Fibroblast of upper back skin (primary cell): Measurements from ENCODE around the gene UNG.
A peak's percentile ranks its signal among the peaks of the same experiment; 100 is the strongest.
"Not testable (repeated sequence)": the region's sequence is repeated elsewhere in the genome, so short reads cannot be mapped to it uniquely, and the experiment has no call there.

ENCODE experiments used
- DNase-seq: peaks from one replicate; pipeline ENCODE4 v3.0.0-alpha.2; 2013

The UNG gene

DNA sequence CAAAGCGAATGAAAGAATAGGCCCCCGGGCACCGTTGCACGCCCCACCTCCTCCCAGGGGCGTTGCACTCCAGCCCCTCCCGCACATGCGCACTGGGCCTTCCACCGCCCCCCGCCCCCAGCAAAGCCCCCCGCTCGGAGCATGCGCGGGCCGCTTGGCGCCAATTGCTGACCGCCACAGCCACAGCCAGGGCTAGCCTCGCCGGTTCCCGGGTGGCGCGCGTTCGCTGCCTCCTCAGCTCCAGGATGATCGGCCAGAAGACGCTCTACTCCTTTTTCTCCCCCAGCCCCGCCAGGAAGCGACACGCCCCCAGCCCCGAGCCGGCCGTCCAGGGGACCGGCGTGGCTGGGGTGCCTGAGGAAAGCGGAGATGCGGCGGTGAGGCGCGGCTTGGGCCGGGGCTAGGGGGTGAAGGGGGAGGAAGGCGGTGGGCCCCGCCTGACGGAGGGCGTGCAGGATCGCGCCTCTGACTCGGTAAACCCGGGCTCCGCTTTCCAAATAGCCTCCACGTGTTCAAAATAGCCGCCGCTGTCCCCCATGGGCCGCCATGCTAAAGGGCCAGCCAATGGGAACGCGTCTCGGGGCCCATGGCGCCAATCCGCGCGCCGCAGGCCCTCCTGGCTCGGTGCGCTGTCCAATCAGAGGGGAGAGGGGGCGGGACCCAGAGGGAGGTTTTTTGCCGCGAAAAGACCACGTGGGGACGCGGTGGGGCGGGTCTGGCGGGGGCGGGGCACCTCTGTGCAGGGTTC is at the start of gene UNG:
TSS of gene UNG (plus strand) at position 163 of the 748 bp plus-strand sequence. CDS start at position 246, 83 bp downstream.
- peak; percentile 96 for DNase-seq

DNA sequence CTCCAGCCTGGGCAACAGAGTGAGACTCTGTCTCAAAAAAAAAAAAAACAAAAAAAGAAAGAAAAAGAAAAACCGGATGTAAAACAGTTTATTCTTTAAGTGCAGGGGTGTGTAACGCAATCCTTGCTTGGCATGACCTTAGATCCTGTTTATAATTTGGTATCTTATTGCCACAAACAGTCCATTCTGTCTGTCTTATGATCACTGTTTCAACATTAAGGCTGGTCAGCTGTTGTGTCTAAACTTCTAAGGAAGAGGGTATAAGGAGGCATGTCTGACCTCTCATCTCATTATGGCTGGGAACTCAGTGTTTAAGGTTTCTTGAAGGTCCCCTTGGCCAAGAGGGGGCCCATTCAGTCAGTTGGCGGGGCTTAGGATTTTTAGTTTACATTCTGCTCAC is 48.7 kb upstream of the UNG start:
- DNase-seq, result not testable (repeated sequence)

DNA sequence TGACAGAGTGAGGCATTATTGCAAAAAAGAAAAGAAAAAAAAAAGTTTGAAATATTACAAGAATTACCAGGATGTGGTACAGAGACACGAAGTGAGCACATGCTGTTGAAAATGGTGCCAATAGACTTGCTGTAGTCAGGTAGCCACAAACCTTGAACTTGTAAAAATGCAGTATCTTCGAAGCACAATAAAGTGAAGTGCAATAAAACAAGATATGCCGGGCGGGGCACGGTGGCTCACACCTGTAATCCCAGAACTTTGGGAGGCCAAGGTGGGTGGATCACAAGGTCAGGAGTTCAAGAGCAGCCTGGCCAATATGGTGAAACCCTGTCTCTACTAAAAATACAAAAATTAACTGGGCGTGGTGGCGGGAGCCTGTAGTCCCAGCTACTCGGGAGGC is 47.6 kb upstream of the UNG start:
- not testable (repeated sequence) for DNase-seq

DNA sequence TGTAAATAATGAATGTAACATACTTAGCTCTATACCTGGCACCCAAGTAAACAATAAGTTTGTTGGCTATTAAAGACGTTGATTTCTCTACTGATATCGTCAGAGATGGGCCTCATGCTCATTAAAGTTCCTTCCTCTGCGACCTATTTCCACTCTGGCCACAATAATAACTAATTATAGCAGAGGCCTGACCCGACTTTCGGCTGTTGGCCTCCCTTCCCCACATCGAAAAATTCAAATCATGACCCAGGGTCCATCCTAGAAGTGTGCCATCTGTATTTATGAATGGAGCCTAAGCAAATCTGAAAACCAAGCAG is 45.3 kb upstream of the UNG start:
- DNase-seq, result no peak

DNA sequence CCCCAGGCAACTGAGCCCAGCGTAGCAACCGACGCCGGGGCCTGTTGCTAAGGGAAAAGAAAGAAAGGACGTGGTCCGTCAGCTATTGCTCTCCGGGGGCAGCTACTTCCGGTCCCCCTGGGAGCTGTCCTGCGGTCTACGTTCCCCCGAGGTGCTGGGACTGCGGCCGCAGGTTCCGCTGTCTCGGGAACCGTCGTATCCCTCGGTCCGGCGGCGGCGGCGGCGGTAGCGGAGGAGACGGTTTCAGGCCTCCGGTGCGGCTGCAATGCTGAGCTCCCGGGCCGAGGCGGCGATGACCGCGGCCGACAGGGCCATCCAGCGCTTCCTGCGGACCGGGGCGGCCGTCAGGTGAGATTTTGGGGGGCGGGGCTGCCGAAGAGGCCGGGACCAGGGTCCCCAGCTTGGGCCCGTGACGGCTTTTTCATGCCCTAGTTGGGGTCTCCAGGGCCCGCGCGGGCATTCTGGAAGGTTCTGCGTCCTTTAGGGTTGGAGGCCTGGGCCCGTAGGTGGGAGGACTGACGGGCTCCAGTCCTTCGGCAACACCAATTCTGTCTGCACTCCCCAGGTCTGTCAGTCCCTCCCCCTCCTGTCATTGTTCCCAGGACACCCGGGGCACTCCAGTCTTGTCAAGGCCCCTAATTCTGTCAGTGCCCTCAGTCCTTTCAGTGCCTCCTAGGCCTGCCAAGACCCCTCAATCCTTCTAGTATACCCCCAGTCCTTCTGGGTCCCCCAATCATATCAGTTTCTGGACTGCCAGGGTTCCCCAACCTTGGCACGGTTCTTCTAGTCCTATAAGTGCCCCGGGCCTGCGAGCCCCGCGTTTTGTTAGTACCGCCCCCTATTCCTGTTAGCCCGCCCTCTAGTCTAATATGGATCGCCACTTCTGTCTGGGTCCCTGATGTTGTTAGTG is 44.7 kb upstream of the UNG start, which contains the start of gene USP30:
TSS of gene USP30 (plus strand) at position 163 of the 910 bp plus-strand sequence. CDS start at position 266, 103 bp downstream.
- peak; percentile 83 for DNase-seq

DNA sequence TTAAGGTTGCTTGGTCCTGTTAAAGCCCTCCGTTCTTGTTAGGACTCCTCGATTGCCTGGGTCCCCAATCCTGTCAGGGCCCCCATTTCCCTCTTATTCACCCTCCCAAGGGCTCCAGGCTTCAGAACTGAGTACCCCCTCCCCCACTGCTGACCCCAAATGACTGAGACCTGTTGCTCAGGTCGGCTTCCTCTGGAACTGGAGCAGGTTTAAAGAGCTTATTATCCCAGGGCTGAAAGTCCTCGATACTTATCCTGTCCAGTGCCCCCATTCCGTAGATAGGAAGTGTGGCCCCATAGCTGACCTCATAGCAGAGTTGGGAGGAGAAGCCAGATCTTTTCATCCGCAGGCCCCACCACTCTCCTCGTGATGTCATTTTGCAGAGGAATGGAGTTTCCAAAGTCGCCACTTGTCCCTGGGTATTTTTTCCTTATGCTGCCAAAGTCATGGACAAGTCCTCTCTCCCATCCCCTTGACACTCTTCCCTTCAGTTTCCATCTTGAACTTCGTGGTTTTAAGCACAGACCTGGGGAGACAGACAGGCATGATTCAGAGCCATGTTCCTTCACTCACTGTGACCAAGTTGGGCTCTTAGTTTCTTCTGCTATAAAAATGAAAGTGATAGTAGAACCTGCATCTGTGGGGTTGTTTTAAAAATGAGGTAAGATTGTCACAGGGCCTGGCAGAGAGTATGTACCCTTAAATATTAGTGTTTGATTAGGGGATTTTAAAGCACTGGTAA is 43.8 kb upstream of the UNG start:
- DNase-seq, result no peak

DNA sequence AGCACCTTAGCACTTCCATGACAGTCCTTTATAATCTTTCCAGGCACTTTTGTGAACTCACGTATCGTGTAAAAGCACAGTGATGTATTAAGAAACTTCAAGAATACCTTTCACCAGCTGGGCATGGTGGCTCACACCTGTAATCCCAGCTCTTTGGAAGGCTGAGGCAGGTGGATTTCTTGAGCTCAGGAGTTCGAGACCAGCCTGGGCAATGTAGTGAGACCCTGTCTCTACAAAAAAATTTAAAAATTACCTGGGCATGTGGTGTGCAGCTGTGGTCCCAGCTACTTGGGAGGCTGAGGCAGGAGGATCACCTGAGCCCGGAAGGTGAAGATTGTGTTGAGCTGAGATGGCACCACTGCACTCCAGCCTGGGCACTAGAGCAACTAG is 43.3 kb upstream of the UNG start:
- not testable (repeated sequence) for DNase-seq

DNA sequence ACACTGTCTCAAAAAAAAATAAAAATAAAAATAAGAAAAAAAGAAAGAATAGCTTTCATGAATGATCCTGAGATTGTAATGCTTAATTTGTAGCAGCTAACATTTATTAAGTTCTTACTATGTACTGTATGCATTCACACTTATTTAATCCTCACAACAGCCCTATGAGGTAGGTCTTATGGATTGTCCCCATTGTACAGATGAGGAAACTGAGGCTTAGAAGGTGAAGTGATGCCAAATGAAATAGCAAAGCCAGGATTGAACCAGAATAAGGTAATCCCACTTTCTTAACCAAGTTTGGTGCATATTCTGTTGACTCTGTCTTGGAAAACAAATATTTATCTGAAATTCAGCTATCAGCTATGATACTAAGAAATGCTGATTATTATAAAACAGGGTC is 42.9 kb upstream of the UNG start:
- DNase-seq, result no peak

DNA sequence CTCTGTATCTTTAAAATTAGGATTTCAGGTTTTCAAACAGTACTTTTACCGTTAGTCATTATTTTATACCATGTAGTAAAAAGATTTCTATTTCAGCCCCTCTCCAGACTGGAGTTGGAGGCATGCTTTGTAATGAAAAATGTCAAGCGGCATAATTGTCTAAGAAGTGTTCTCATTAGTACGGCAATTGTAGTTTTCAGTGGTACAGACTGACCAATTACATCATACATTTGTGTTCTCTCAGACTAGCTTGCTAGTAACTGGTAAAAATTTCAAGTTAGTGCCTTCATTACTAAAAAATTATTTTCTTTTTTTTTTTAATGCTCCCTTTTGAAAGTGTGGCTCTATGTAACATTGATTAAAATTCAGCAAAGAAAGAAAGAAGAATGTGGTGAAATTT is 40.5 kb upstream of the UNG start:
- no peak for DNase-seq

DNA sequence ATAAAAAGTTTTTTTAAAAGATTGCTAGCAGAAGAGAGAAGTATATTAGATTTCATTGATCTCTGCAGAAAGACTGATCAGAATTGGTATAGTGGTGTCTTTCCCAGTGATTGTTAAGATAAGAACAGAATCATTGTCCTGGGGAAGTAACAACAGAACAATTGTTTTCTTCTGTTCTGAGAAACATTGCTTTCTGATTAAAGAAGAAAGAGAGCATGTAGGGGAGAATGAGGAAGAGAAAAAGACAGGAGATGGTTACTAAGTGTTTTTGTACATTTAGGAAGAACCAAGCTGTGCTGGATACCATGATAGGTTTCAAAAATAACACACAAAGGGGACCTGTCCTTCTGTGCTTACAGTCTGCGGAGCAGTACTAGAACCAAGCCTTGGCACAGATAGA is 40.0 kb upstream of the UNG start:
- DNase-seq, result no peak

DNA sequence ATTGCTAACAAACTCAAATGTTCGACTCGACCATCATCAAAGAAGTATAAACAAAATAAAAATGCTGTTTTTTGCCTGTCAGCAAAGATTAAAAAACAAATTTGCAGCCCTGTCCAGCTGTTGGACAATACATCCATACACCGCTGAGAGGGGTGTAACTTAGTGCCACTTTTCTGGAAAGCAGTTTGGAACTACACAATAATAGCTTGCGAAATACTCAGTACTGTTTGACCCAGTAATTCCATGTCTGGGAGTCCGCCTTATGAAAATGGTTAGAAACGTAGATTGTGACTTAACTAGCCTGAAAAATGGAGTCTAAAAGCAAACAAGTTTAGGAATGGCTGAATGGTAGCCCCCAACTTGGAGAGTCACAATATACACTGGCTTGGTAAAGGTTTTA is 38.6 kb upstream of the UNG start:
- DNase-seq, result no peak

DNA sequence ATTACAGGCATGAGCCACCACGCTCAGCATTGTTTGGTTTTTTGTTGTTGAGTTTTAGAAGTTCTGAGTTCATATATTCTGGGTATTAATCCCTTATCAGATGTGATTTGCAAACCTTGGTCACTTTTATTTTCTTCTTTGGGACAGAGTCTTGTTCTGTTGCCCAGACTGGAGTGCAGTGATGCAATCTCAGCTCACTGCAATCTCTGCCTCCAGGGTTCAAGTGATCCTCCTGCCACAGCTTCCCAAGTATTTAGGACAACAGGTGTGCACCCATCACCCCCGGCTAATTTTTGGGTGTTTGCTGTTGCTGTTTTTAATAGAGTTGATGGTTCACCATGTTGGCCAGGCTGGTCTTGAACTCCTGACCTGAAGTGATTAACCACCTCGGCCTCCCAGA is 33.3 kb upstream of the UNG start:
- DNase-seq, result no peak

DNA sequence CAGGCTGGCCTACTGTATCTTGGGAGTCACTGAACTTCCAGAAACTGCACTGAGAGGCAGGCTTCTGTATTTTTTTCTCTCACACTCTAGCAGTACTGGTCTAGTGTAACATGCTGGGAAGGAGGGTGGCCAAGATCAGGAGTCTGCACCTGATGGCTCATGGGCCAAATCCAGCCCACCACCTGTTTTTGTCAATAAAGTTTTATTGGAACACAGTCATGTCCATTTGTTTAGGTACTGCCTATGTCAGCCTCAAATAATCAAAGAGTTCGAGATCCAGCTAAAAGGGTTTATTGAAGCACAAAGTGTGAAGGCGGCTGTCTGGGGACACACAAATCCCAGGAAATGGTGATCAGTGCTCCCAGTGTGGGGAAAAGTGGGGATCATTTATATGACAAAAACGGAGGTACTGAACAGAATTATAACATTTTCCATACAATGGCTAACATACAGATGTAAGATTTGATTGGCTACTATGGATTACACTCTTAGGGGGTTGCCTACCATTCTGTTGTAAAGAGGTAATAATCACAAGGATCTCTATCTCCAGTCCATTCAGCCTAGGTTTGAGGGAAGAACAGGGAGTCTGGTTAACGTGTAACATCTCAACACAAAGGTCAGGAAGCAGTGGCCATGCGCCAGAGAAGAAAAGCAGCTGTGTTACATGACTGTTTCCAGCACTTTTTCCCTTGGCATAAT is 32.1 kb upstream of the UNG start:
- DNase-seq, result no peak

DNA sequence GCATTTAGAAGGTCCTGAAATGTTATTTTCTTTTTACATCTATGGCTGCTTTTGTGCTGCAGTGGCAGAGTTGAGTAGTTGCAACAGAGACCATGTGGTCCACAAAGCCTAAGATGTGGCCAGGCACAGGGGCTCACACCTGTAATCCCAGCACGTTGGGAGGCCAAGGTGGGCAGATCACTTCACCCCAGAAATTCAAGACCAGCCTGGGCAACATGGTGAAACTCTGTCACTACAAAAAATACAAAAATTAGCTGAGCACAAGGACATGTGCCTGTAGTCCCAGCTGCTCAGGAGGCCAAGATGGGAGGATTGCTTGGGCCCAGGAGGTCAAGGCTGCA is 31.6 kb upstream of the UNG start:
- DNase-seq, result no peak

DNA sequence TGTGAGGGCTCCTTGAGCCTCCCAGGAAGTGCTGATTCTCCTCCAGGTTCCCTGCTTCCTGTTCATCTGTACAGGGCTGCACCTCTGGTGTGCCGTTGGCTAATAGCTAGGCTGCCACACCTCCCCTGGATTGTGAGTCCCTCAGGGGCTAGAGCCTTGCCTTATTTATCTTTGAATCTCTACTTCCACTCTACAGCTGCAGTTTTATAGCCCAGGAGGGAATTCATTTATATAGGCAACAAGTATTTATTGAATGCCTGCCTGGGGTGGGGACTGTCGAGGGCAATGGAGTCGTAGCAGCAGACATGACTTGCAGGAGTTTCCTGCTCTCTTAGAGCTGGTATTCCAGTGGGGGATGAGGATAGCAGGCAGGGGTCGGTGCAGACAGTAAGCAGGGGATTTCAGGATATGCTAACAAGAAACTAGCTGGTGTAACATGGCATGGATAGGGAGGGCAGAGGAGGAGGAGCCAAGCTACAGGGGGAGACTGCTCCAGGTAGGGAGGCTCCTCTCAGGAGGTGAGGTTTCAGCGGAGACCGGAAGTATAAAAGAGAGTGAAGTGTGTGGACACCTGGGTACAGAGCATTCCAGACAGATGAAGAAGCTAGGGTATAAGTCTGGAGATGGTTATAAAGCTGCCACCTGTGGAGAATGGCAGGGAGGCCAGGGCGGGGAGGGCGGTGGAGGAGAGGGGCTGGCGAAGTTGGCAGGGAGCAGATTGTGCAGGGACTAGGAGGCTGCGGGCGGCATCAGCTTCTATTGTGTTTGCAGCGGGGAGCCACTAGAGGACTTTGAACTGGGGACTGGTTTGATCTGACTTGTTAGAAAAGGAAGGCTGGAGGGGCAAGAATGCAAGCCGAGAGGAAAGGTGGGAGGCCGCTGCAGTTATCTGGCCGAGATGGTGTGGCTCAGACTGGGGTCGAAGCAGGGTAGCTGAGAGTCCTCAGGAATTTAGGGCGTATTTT is 27.8 kb upstream of the UNG start:
- no peak for DNase-seq

DNA sequence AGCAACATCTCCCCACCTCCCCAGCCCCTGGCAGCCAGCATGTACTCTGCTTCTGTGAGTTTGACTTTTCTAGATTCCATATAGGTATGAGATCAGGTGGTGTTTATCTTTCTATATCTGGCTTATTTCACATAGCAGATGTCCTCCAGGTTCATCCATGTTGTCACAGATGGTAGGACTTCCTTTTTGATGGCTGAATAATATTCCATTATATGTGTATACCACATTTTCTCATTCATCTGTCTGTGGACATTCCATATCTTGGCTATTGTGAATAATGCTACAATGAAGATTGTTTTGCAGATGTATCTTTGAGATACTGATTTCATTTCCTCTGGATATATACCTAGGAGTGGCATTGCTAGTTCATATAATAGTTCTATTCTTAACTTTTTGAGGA is 22.5 kb upstream of the UNG start:
- DNase-seq, result no peak

DNA sequence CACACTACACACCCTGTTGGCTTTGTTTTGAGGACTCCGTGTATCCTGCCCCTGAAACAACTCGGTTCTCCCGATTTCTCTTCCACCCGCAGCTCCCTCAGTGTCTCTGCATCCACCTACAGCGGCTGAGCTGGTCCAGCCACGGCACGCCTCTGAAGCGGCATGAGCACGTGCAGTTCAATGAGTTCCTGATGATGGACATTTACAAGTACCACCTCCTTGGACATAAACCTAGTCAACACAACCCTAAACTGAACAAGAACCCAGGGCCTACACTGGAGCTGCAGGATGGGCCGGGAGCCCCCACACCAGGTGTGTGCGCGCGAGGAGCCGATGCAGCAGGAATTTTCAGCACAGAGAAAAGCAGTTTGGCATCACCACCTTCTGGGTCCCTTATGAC is 14.6 kb upstream of the UNG start:
- no peak for DNase-seq

DNA sequence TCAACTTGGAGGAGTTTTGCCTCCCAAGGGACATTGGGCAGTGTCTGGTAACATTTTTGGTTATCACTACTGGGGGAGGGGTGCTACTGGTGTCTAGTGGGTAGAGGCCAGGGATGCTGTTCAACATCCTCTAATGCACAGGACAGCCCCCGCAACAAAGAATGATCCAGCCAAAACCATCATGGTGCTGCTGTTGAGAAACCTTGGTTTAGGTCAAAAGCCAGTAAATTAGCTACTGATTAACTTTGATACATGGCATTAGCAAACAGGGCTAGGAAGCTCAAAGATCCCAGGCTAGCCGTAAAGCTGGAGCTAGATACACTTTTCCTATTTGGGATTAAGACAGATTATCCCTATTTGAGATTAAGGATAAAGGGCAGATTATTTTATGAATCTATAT is 13.0 kb upstream of the UNG start:
- no peak for DNase-seq

DNA sequence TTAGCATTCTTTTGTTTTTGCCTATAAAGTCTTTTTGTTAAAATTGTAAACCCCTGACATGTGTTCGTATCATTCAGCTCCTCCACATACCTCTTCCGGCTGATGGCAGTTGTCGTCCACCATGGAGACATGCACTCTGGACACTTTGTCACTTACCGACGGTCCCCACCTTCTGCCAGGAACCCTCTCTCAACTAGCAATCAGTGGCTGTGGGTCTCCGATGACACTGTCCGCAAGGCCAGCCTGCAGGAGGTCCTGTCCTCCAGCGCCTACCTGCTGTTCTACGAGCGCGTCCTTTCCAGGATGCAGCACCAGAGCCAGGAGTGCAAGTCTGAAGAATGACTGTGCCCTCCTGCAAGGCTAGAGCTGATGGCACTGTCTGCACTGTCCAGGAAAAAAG is 11.8 kb upstream of the UNG start:
- no peak for DNase-seq

DNA sequence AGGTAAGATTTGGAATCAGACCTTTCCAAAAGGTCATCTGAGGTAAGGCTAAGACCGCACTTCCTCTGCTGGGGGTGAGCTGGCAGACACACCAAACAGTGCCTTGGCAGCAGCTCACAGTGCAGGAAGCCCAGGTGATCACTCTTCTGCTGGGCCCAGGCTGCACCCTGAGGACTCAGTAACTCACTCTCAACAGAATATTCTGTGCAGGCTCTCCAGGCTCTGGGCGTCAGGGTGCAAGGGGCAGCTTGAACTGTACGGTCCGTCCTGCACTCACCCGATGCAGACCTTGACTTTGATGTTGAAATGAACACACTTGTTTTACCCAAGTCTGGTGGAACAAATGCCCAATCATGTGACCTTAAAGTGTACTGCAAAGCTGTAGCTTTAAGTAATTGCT is 10.1 kb upstream of the UNG start:
- DNase-seq, result no peak

DNA sequence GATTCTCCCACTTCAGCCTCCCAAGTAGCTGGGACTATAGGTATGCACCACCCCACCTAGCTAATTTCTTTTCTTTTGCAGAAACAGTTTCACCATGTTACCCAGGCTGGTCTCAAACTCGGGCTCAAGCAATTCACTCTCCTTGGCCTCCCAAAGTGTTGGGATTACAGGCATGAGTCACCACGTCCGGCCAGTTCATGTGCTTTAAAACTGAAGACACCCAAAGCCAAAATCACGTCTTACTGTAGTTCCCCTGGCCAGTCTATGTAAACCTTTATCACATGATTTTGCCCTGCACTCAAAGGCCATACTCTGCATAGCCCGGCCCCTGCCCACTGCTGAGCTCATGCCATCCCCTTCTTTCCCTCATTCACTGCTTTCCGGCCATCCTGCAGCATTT is 8.6 kb upstream of the UNG start:
- DNase-seq, result peak; percentile 12

DNA sequence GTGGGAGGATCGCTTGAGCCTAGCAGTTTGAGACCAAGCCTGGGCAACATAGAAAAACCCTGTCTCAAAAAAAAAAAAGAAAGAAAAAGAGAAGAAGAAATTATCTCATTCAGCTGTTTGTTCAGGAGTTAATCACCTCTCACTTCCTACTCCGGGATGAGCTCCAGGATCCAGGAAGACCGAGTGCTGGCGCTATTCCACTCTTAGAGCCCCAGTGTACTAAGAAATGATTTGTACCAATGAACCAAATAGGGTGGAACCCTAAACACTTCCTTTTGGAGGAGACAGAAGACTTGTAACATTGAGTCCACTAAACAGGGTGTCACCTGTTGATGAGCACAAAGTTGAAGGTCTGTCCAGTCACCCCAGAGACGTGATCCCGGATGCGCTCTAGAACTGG is 7.7 kb upstream of the UNG start:
- DNase-seq, result no peak
